ENCODE results near the gene ZNF576.
"Not testable (repeated sequence)": the region's sequence is repeated elsewhere in the genome, so short reads cannot be mapped to it uniquely, and the experiment has no call there.

The ZNF576 gene

DNA sequence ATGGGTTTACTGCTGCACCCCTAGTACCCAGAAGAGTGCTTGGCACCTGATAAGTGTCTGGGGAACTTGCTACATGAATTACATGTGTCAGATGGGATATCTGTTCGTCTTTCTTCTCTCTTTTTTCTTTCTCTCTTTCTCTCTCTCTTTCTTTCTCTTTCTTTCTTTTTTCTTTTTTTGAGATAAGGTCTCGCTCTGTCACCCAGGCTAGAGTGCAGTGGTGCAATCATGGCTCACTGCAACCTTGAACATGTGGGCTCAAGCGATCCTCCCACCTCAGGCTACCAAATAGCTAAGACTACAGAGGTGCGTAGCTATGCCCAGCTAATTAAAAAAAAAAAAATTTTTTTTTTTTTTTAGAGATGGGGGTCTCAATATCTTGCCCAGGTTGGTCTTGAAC is 37.1 kb downstream of the ZNF576 start:
- POLR2A ChIA-PET, result no interaction called here
- Histone ChIP-seq H3K36me3 (ENCODE audit: control insufficient read depth in 4 of 4, insufficient read depth in 4 of 4, low read length in 3 of 4) (no peaks in the 10 kb centered on the region), H3K4me3 (ENCODE audit: control insufficient read depth in 1 of 7, extremely low read depth in 1 of 7, insufficient read depth in 4 of 7, low read depth in 2 of 7, low read length in 6 of 7) (no peak overlapping the region), H3K9me3 (ENCODE audit: control extremely low read depth in 1 of 5, control insufficient read depth in 4 of 5, insufficient read depth in 2 of 5, low read depth in 1 of 5, low read length in 4 of 5) (no peaks in the 10 kb centered on the region), H3K27ac (ENCODE audit: insufficient read depth in 1 of 2, low read depth in 1 of 2, low read length in 2 of 2, poor library complexity in 1 of 2, severe bottlenecking in 2 of 2) (no peak overlapping the region), H3K4me1 (ENCODE audit: control extremely low read depth in 1 of 4, control insufficient read depth in 4 of 4, insufficient read depth in 4 of 4, low read length in 3 of 4) (peaks cover 0 to 8% (median 3%) of the 10 kb centered on the region in 4 experiments), H3K27me3 (replicated peaks in 2 of 5; ENCODE audit: control insufficient read depth in 4 of 5, insufficient read depth in 5 of 5, low read length in 4 of 5) (peaks cover 5 to 39% (median 22%) of the 10 kb centered on the region in 5 experiments)
- WGBS (ENCODE audit: insufficient coverage), result 93% methylated on average over 2 of the region's 4 CpGs
- CTCF ChIA-PET, result interaction anchor here (0.7 to 1.1 kb wide), 2 partner anchors 9 to 18 kb away, joined by 3 to 4 read pairs; no protein-coding TSS in a partner anchor
- no peak for DNase-seq

GRCh38 chr19:43634068-43634467 is 37.7 kb downstream of the ZNF576 start:
- DNase-seq, result no peak
- H3K36me3 ChIP-seq (ENCODE audit: control insufficient read depth in 4 of 4, insufficient read depth in 4 of 4, low read length in 3 of 4), result no peaks in the 10 kb centered on the region
- peaks cover 5 to 44% (median 25%) of the 10 kb centered on the region in 5 experiments for H3K27me3 ChIP-seq (replicated peaks in 2 of 5; ENCODE audit: control insufficient read depth in 4 of 5, insufficient read depth in 5 of 5, low read length in 4 of 5)
- POLR2A ChIA-PET, result interaction anchor here (0.5 kb wide), 1 partner anchor 65 kb away, joined by 5 read pairs; no protein-coding TSS in a partner anchor
- H3K27ac ChIP-seq (ENCODE audit: insufficient read depth in 1 of 2, low read depth in 1 of 2, low read length in 2 of 2, poor library complexity in 1 of 2, severe bottlenecking in 2 of 2), result no peak overlapping the region
- H3K4me1 ChIP-seq (ENCODE audit: control extremely low read depth in 1 of 4, control insufficient read depth in 4 of 4, insufficient read depth in 4 of 4, low read length in 3 of 4), result peaks cover 0 to 8% (median 4%) of the 10 kb centered on the region in 4 experiments
- CTCF ChIA-PET, result interaction anchor here (0.7 to 1.1 kb wide), 2 partner anchors 10 to 18 kb away, joined by 3 to 4 read pairs; no protein-coding TSS in a partner anchor
- no peaks in the 10 kb centered on the region for H3K9me3 ChIP-seq (ENCODE audit: control extremely low read depth in 1 of 5, control insufficient read depth in 4 of 5, insufficient read depth in 2 of 5, low read depth in 1 of 5, low read length in 4 of 5)
- H3K4me3 ChIP-seq (ENCODE audit: control insufficient read depth in 1 of 7, extremely low read depth in 1 of 7, insufficient read depth in 4 of 7, low read depth in 2 of 7, low read length in 6 of 7), result no peak overlapping the region
- WGBS (ENCODE audit: insufficient coverage), result 91% methylated on average over 5 of the region's 5 CpGs

DNA sequence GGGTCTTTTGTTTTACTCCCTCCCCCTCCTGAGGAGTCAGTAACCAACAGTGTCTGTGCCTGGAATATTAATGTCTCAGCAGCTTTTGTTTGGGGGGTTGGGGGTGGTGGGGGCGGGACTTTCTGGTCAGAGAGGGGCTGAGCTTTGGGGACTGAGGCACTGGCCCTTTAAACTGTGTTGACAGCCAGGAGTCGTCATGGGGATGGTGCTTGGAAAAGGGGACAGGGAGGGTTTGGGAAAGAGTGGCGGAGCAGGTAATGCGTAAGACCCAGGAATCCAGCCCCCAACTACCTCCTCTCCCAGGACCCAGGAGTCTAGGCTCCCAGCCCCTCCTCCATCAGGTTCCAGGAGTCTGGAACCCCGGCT is 38.1 kb downstream of the ZNF576 start:
- WGBS (ENCODE audit: insufficient coverage), result no CpG with 5 or more reads among the region's 5 CpGs
- POLR2A ChIA-PET, result interaction anchor here (0.5 kb wide), 1 partner anchor 65 kb away, joined by 5 read pairs; no protein-coding TSS in a partner anchor

DNA sequence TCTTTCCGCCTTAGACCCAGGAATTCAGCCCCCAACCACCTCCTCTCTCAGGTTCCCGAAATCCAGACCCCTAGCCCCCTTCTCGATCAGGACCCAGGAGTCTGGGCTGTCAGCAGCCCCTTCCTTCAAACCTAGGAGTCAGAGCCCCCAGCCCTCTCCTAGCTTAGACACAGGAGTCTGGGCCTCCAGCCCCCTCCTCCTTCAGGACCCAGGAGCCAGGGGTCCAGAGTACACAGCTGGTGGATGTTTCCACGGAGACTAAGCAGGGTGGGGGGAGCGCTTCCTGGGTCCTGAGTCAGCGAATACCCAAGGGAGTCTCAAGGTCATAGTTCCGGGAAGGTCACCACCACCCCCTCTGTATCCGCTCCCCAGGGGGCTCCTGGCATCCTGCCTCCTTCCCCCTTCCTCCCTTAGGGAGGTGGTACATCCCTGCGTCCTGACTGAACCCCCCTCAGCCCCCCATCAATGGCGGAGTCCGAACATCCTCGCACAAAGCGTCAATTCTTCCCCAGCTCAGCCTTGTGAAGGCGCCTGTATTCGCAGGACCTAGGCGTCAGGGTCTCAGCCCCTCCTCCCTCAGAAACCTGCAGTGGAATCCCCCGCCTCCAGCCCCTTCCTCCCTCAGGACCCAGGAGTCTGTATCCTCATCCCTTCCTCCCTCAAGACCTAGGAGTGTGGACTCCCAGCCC is 38.6 kb downstream of the ZNF576 start:
- no peak for DNase-seq
- Histone ChIP-seq H3K27ac (ENCODE audit: insufficient read depth in 1 of 2, low read depth in 1 of 2, low read length in 2 of 2, poor library complexity in 1 of 2, severe bottlenecking in 2 of 2) (no peak overlapping the region), H3K27me3 (replicated peaks in 2 of 5; ENCODE audit: control insufficient read depth in 4 of 5, insufficient read depth in 5 of 5, low read length in 4 of 5) (peaks cover 5 to 50% (median 29%) of the 10 kb centered on the region in 5 experiments), H3K4me1 (ENCODE audit: control extremely low read depth in 1 of 4, control insufficient read depth in 4 of 4, insufficient read depth in 4 of 4, low read length in 3 of 4) (peaks cover 0 to 12% (median 11%) of the 10 kb centered on the region in 4 experiments), H3K4me3 (ENCODE audit: control insufficient read depth in 1 of 7, extremely low read depth in 1 of 7, insufficient read depth in 4 of 7, low read depth in 2 of 7, low read length in 6 of 7) (no peak overlapping the region), H3K36me3 (ENCODE audit: control insufficient read depth in 4 of 4, insufficient read depth in 4 of 4, low read length in 3 of 4) (no peaks in the 10 kb centered on the region), H3K9me3 (ENCODE audit: control extremely low read depth in 1 of 5, control insufficient read depth in 4 of 5, insufficient read depth in 2 of 5, low read depth in 1 of 5, low read length in 4 of 5) (no peaks in the 10 kb centered on the region)
- 57% methylated on average over 8 of the region's 17 CpGs for WGBS (ENCODE audit: insufficient coverage)
- CTCF ChIA-PET, result interaction anchor here (0.6 to 1.4 kb wide), 2 partner anchors 9 to 158 kb away, joined by 3 read pairs; no protein-coding TSS in a partner anchor
- POLR2A ChIA-PET, result no interaction called here

More for the DNA sequence above, 38.1 kb downstream of the ZNF576 start:
- peaks cover 0 to 10% (median 8%) of the 10 kb centered on the region in 4 experiments for H3K4me1 ChIP-seq (ENCODE audit: control extremely low read depth in 1 of 4, control insufficient read depth in 4 of 4, insufficient read depth in 4 of 4, low read length in 3 of 4)
- H3K36me3 ChIP-seq (ENCODE audit: control insufficient read depth in 4 of 4, insufficient read depth in 4 of 4, low read length in 3 of 4), result no peaks in the 10 kb centered on the region
- H3K27ac ChIP-seq (ENCODE audit: insufficient read depth in 1 of 2, low read depth in 1 of 2, low read length in 2 of 2, poor library complexity in 1 of 2, severe bottlenecking in 2 of 2), result no peak overlapping the region
- no peak for DNase-seq
- CTCF ChIA-PET, result interaction anchor here (1.1 to 1.4 kb wide), 2 partner anchors 8 to 10 kb away, joined by 3 to 4 read pairs; no protein-coding TSS in a partner anchor
- no peaks in the 10 kb centered on the region for H3K9me3 ChIP-seq (ENCODE audit: control extremely low read depth in 1 of 5, control insufficient read depth in 4 of 5, insufficient read depth in 2 of 5, low read depth in 1 of 5, low read length in 4 of 5)
- peaks cover 5 to 47% (median 26%) of the 10 kb centered on the region in 5 experiments for H3K27me3 ChIP-seq (replicated peaks in 2 of 5; ENCODE audit: control insufficient read depth in 4 of 5, insufficient read depth in 5 of 5, low read length in 4 of 5)
- no peak overlapping the region for H3K4me3 ChIP-seq (ENCODE audit: control insufficient read depth in 1 of 7, extremely low read depth in 1 of 7, insufficient read depth in 4 of 7, low read depth in 2 of 7, low read length in 6 of 7)

DNA sequence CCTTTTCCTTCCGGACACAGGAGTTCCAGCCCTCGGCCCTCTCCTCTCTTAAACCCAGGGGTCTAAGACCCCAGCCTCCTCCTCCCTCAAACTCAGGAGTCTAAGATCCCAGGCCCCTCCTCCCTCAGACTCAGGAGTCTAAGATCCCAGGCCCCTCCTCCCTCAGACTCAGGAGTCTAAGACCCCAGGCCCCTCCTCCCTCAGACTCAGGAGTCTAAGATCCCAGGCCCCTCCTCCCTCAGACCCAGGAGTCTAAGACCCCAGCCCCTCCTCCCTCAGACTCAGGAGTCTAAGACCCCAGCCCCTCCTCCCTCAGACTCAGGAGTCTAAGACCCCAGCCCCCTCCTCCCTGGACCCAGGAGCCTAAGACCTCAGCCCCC is 39.2 kb downstream of the ZNF576 start:
- H3K27ac ChIP-seq (ENCODE audit: insufficient read depth in 1 of 2, low read depth in 1 of 2, low read length in 2 of 2, poor library complexity in 1 of 2, severe bottlenecking in 2 of 2); DNase-seq; POLR2A ChIA-PET; H3K4me3 ChIP-seq (ENCODE audit: control insufficient read depth in 1 of 7, extremely low read depth in 1 of 7, insufficient read depth in 4 of 7, low read depth in 2 of 7, low read length in 6 of 7); H3K36me3 ChIP-seq (ENCODE audit: control insufficient read depth in 4 of 4, insufficient read depth in 4 of 4, low read length in 3 of 4); H3K9me3 ChIP-seq (ENCODE audit: control extremely low read depth in 1 of 5, control insufficient read depth in 4 of 5, insufficient read depth in 2 of 5, low read depth in 1 of 5, low read length in 4 of 5): not testable (repeated sequence)
- peaks cover 0 to 17% (median 15%) of the 10 kb centered on the region in 4 experiments for H3K4me1 ChIP-seq (ENCODE audit: control extremely low read depth in 1 of 4, control insufficient read depth in 4 of 4, insufficient read depth in 4 of 4, low read length in 3 of 4)
- peaks cover 5 to 55% (median 33%) of the 10 kb centered on the region in 5 experiments for H3K27me3 ChIP-seq (replicated peaks in 2 of 5; ENCODE audit: control insufficient read depth in 4 of 5, insufficient read depth in 5 of 5, low read length in 4 of 5)
- WGBS (ENCODE audit: insufficient coverage), result 78% methylated on average over 2 of the region's 2 CpGs
- CTCF ChIA-PET, result interaction anchor here (0.6 to 1.4 kb wide), 2 partner anchors 9 to 159 kb away, joined by 3 read pairs; no protein-coding TSS in a partner anchor

GRCh38 chr19:43636121-43636683 is 39.8 kb downstream of the ZNF576 start:
- 91% methylated on average over 7 of the region's 14 CpGs for WGBS (ENCODE audit: insufficient coverage)
- peaks cover 0 to 18% (median 15%) of the 10 kb centered on the region in 4 experiments for H3K4me1 ChIP-seq (ENCODE audit: control extremely low read depth in 1 of 4, control insufficient read depth in 4 of 4, insufficient read depth in 4 of 4, low read length in 3 of 4)
- H3K27me3 ChIP-seq (replicated peaks in 2 of 5; ENCODE audit: control insufficient read depth in 4 of 5, insufficient read depth in 5 of 5, low read length in 4 of 5), result peaks cover 5 to 61% (median 33%) of the 10 kb centered on the region in 5 experiments
- no peaks in the 10 kb centered on the region for H3K36me3 ChIP-seq (ENCODE audit: control insufficient read depth in 4 of 4, insufficient read depth in 4 of 4, low read length in 3 of 4)
- ChIA-PET POLR2A (no interaction called here), CTCF (interaction anchor here (1.6 kb wide), 1 partner anchor 13 kb away, joined by 3 read pairs; no protein-coding TSS in a partner anchor)
- H3K27ac ChIP-seq (ENCODE audit: insufficient read depth in 1 of 2, low read depth in 1 of 2, low read length in 2 of 2, poor library complexity in 1 of 2, severe bottlenecking in 2 of 2), result no peak overlapping the region
- H3K9me3 ChIP-seq (ENCODE audit: control extremely low read depth in 1 of 5, control insufficient read depth in 4 of 5, insufficient read depth in 2 of 5, low read depth in 1 of 5, low read length in 4 of 5), result no peaks in the 10 kb centered on the region
- no peak overlapping the region for H3K4me3 ChIP-seq (ENCODE audit: control insufficient read depth in 1 of 7, extremely low read depth in 1 of 7, insufficient read depth in 4 of 7, low read depth in 2 of 7, low read length in 6 of 7)
- no peak for DNase-seq
